NCI-H1105 treated with DMSO at 0.1 percent for 48 hours (cell line): ENCODE results near the gene CLTCL1.
"Not testable (repeated sequence)": the region's sequence is repeated elsewhere in the genome, so short reads cannot be mapped to it uniquely, and the experiment has no call there.

ENCODE experiments used
- DNase-seq: peaks from one replicate; lab custom pipeline; 2025; lab: John Stamatoyannopoulos, UW

The CLTCL1 gene

GRCh38 chr22:19175602-19176174 lies 115.8 kb downstream of the CLTCL1 start:
- no peak for DNase-seq

- no peak for DNase-seq
Observed at GRCh38 chr22:19175026-19175601, 116.4 kb downstream of the CLTCL1 start.

- DNase-seq: no peak
Observed at GRCh38 chr22:19174106-19175025, 117.2 kb downstream of the CLTCL1 start.

GRCh38 chr22:19173047-19174035 lies 118.2 kb downstream of the CLTCL1 start:
- DNase-seq: no peak

GRCh38 chr22:19172213-19173046 lies 119.1 kb downstream of the CLTCL1 start:
- no peak for DNase-seq

- no peak for DNase-seq
Observed at GRCh38 chr22:19169947-19170318, 121.6 kb downstream of the CLTCL1 start.

GRCh38 chr22:19169002-19169946 lies 122.2 kb downstream of the CLTCL1 start:
- DNase-seq: no peak

- no peak for DNase-seq
Observed at GRCh38 chr22:19168088-19168890, 123.2 kb downstream of the CLTCL1 start.

GRCh38 chr22:19167106-19167869 lies 124.2 kb downstream of the CLTCL1 start:
- no peak for DNase-seq

GRCh38 chr22:19166421-19166820 lies 125.1 kb downstream of the CLTCL1 start:
- no peak for DNase-seq

- no peak for DNase-seq
Observed at GRCh38 chr22:19164425-19164824, 127.1 kb downstream of the CLTCL1 start.

GRCh38 chr22:19158649-19159048 lies 132.9 kb downstream of the CLTCL1 start:
- DNase-seq: not testable (repeated sequence)

- DNase-seq: not testable (repeated sequence)
Observed at GRCh38 chr22:19156109-19156508, 135.4 kb downstream of the CLTCL1 start.

- no peak for DNase-seq
Observed at GRCh38 chr22:19152942-19153883, 138.3 kb downstream of the CLTCL1 start.

GRCh38 chr22:19151329-19152191 lies 140.0 kb downstream of the CLTCL1 start:
- no peak for DNase-seq
